ENCODE data around the gene C9orf40. TPM values are rescaled to one million over a fixed set of nuclear protein-coding genes. Genes with fewer than 3 reads are reported as not detected.

The C9orf40 gene
- total RNA-seq, 1 experiment from 2014 or later: 7.6 TPM

DNA sequence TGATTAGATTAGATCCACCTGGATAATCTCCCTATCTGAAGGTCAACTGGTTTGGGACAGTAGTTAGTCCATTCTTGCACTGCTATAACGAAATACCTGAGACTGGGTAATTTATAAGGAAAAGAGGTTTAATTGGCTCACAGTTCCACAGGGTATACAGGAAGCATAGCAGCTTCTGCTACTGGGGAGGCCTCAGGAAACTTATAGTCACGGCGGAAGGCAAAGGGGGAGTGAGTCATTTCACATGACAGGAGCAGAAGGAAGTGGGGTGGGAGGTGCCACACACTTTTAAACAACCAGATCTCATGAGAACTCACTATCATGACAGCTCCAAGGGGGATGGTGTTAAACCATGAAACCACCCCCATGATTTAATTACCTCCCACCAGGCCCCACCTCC, 9.9 kb downstream of the C9orf40 start:
- DNase-seq (ENCODE audit: extremely low read depth, low read depth): no peak

DNA sequence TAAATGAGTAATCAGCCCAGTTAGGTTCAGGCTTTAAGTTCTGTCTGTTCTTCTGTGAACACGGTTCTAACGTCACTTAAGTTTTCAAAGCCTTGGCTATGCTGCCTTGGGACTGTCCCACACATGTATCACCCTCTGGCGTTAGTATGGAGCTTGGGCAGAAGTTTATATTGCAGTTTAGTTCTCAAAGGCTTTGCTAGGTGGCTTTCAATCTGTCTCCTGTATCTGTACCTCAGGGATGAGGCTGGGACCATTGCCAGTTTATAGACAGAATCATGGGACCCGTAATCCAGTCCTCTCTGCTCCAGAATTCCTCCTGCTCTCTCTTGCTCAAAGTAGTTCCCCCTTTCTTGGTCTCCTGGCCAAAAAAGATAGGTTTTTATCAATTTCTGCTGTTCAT, 12.1 kb downstream of the C9orf40 start:
- peak; percentile 78 for DNase-seq (ENCODE audit: extremely low read depth, low read depth)

DNA sequence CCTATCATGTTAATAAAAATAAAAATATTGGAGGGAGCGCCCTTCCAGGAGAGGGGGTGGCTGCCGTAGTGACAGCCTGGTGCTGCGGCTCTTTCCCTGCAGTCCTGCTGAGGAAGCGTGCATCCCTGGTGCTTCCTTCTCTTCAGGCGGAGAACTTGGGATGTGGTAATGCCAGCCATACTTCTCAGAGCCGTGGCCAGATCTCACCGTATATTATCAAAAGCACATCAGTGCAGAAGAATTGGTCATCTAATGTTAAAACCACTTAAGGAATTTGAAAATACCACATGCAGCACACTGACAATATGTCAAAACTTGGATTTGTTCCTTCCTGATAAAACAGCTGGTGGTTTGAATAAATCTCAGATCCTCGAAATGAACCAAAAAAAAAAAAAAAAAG, 17.7 kb downstream of the C9orf40 start:
- no peak for DNase-seq (ENCODE audit: extremely low read depth, low read depth)

DNA sequence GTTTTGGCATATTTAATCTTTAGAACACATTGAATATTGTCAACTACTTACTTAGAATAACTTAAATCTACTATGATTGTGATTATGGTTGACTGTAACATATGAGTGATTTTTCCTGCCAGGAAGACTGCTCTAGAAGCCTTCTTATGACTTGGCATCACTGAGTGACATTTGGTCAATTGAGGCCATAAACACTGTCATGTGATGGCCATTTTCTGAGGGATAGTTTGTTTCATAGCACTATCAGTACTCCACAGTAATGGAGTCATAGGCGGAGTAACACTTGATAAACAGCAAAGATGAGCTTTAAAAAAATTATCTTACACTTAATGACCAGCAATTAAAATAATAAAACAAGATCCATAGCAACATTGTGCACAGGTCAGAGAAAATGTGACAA, 31.0 kb downstream of the C9orf40 start:
- DNase-seq (ENCODE audit: extremely low read depth, low read depth): no peak

DNA sequence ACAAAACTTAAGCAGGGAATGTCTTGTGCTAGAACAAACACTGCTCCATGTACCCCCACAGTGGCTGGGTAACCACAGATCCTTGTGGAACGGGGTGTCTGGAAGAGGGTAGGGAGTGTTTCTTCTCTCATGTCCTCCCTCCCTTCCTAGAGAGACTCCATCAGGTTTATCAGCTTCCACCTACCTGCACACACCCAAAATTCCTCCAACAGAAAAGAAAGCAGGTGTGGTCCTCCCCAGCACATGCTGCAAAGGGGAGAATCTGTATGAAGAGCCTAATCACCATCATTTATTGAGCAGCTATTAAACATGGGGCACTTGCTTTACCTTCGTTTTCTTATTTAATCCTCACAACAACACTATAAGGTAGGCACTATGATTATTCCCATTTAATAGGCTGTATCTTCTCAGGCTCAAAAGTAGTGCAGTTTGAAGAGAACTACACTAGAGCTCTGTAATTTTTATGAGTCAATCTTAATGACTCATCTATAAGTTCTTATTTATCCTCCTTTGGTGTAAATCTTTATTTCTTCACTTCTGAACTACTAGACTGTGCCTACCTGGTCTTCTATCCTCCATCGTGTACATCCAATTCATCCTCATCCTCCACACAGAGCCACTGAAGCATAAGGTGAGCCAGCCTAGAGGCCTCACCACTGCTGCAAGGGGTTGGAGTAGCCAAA, 31.6 kb downstream of the C9orf40 start:
- no peak for DNase-seq (ENCODE audit: extremely low read depth, low read depth)

DNA sequence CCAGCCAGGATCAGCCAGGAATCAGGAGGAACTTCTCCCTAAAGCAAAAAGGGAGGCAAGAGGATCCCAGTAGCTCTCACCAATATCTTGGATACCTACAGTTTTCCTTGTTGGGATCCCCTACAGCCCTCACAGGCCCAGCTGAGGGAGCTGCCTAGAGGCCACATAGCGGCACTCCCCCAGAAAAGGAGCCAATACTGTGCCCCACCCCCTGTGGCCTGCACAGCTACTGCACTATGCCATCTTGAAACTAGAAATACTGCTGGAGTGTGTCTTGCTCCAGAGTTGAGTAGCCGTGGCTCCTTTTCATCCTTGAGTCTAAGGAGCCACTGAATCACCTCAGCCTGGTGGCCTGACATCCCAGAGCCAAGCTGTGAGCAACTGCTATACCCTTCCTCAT, 42.7 kb downstream of the C9orf40 start:
- DNase-seq (ENCODE audit: extremely low read depth, low read depth): no peak

DNA sequence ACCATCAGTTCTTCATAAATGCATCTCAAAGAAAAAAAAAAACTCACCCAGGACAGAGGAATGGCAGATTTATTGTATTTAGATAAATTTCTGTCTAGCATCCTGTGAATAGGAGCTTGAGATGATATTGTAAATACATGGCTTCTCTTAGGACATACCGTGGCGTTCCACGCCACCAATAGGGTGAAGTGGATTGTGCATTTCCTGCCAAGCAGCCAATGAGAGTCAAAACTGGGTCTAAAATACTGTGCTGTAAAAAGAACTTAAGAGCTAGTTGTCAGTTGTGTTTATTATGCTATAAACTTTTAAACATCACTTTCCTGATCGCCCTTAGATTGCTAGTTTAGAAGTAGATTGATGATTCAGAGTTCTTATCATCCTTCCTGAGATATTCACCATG, 44.0 kb downstream of the C9orf40 start:
- no peak for DNase-seq (ENCODE audit: extremely low read depth, low read depth)

DNA sequence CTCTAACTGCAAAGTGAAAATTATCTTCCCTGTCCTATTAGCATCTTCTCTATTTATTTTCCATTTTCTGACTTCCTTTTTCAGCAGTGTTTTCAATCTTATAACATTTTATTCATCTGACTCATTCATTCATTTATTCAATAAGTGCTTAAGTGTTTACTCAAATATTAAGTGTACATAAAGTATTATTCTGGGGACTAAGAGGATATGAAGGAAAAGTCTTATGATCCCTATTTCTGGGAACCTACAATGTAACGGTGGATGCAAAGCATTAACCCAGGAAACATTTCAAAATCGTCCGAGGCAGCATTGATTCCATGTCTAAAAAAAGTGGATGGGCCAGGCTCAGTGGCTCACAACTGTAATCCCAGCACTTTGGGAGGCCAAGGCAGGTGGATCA, 45.6 kb downstream of the C9orf40 start:
- DNase-seq (ENCODE audit: extremely low read depth, low read depth): no peak

DNA sequence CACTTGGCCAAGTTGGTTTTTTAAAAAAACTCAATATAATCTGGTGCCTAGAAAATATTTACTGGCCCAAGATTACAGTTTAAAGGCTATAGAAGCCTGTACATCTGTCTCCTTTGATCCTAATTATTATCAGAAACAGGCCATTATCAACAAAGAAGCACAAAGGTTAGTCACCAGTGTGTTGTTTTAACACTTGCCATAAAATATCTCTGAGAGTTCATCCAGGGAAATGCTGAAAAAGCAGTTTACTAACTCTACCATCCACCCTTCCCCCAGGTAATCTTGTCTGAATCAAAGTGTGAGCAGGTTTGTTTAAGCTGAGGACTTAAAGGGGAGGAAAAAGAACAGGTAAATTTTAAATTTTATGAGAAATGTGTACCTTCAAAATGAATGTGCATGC, 51.7 kb downstream of the C9orf40 start:
- no peak for DNase-seq (ENCODE audit: extremely low read depth, low read depth)

Other genes with a start within 250 kb of the C9orf40 start
- 1.4 TPM in 2 replicates for gene TRPM6, start 65.0 kb downstream of the C9orf40 start, total RNA-seq (2014; rRNA removed; shearing (Covaris generic))
- gene CARNMT1, start 75.4 kb upstream of the C9orf40 start, total RNA-seq (2014; rRNA removed; shearing (Covaris generic)): 45.7 and 49.0 TPM in 2 replicates
- gene NMRK1, start 135.2 kb upstream of the C9orf40 start, total RNA-seq (2014; rRNA removed; shearing (Covaris generic)): 19.5 and 23.3 TPM in 2 replicates
- gene OSTF1, start 135.6 kb upstream of the C9orf40 start, total RNA-seq (2014; rRNA removed; shearing (Covaris generic)): 15.7 and 19.3 TPM in 2 replicates

Data from NCI-H460 (cell line).